HG03457 (cell line): ENCODE measurements around the gene TFDP1.

Source experiments
- ATAC-seq: cut with Tn5 transposase; IDR thresholded peaks from one replicate; pipeline ENCODE4 v1.9.1; 2021; ENCODE audit warnings: moderate number of reproducible peaks; ENCODE audit not compliant: unreplicated experiment

TFDP1 gene

DNA sequence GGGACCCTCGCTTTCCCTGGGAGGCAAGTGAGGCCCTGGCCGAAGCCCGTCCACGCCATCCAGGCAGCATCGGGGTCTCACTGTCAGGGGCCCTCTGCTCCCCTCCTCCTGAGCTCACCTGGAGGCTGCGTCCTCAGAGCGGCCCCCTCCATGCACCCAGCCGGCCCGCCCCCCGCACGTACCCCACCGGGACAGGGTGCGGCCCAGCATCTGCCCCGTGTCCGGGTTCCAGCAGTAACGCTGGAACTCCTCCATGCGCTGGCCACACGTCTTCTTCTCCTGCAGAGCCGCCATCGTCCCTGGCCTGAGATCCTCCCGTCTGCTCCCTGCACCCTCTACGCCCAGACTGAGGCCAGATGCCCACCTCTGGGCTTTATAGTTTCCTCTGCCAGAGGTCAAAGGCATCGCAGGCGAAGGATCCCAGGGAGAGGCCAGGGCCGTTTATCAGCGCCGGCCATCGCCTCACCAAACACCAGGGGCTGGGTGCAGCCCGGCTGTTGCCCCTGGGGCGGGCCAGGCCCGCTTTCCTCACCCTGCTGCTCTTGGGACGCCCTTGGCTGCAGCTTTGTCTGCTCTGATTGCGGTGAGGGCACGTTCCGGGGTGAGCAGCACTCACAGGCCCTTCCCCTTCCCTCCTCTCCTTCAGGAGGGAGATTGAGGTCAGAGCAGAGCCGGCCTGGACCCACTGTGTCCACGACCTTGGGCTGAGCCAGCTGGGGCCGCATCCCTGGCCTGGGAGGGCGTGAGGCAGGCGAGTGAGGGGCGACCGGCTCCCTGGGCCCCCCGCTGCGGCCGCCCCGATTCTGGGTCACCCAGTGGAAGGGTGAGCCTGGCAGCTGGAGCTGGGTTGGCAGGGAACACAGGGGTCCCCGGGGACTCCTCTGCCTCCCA, 73.5 kb downstream of the TFDP1 start, which contains the start of gene ATP4B:
TSS of gene ATP4B (minus strand) at position 348 of the 891 bp plus-strand sequence. CDS start at position 294, 54 bp downstream.
- no peak for ATAC-seq

DNA sequence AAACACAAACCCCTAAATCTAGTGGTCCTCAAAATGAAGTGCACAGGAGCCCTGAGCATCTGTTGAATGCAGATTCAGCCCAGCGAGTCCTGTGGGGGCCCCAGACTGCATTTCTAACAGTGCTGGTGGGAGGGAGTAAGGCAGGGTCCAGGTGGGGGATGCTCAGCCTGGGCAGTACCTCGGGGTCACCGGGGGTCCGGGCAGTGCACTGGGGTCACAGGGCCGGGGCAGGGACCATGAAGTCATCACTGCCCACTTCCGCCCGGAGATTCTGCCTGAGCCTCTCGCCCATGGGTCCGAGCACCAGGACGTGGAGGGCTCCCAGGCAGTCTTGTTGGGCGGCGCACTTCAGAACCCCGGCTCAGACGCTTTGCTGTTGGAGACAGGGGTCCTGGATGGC, 74.3 kb downstream of the TFDP1 start:
- no peak for ATAC-seq

DNA sequence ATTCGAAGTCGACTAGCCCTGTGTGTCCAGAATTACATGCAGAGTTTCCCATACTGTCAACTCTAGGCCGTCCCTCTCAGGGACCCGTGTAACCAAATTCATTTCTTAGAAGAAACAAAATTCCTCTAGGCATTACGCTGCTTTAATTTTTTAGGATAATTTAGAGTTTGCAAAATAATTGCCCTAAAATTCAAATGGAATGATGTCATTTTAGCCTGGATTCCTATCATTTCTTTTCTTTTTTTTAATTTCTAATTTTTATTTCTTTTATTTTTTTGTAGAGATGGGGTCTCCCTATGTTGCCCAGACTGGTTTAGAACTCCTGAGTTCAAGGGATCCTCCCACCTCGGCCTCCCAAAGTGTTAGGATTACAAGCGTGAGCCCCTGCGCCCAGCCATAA, 74.8 kb downstream of the TFDP1 start:
- ATAC-seq = no peak

DNA sequence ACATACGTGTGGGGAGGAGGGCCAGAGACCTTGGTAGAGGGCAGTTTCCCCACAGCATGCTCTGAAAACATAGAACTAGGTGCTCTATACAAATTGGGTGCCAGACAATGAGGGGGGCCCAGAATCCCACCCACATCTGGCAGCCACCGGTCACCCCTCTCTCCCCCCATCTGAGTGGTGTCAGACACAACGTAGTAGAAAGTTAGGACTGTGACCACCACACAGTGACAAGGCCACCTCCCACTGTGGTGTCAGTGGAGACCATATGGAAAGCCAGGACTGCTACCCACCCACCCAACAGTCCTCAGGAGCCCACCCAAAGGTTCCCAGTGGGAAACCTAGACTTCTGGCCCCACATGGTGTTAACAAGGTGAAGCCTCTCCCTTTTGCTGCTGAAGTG, 75.5 kb downstream of the TFDP1 start:
- ATAC-seq = no peak

DNA sequence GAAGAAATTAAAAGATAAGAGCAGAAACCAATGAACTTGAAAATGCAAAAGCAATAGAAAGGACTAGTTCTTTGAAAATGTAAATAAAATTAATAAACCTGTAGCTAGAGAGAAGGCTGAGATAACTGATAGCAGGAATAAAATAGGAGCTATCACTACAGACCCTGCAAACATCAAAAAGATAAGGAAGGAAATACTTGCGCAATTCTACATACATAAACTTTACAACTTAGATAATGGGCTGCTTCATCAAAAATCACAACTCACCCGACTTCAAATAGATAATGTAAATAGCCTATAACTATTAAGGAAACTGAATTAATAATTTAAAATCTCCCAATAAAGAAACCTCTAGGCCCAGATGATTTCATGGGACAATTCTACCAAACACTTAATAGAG, 77.0 kb downstream of the TFDP1 start:
- ATAC-seq = no peak

DNA sequence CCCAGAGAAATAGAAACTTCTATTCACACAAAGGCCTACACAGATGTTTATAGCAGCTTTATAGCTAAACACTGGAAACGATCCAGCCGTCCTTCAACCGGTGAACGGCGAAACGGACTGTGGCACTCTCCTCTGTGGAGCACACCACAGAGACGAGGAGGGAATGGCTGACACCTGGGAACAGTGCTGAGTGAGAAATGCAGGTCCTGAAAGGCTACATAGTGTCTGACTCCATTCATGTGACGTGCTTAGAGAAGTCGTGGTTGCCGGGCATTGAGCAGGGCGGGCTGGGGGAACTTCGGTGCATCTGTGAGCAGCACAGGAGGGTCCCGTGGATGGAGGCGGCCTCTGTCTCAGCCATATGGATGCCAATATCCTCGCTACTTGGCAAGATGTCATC, 79.4 kb downstream of the TFDP1 start:
- ATAC-seq = no peak

DNA sequence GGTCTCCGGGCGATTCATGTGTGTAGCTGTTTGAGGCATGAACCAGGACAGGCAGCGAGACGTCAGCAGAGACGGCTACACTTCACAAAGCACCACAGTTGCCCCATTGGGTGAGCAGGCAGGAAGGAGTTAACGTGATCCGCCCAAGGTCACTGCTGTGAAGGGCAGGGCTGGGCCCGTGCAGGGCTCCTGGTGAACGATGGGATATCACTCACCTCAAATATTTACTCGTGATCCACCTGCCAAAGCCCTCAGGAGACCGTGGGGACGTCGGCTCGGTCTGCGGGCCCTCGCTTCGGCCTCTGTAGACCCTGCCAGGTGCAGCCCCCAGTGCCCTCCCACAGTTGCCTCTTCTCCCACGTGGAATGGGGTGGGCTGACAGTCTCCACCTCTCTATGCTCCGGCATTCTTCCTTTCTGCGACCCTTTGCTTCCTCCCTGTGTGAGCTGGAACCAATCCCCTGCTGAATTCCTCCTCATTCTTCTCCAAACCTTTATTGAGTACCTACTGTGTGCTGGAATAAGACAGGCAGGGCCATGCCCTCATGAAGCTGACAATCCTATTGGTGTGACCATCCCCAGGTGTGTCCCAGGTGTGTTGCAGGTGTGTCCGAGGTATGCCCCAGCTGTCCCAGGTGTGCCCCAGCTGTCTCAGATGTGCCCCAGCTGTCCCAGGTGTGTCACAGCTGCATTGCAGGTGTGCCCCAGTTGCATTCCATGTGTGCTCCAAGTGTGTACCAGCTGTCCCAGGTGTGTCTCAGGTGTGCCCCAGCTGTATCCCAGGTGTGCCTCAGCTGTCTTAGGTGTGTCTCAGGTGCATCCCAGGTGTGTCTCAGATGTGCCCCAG, 80.4 kb downstream of the TFDP1 start:
- no peak for ATAC-seq

DNA sequence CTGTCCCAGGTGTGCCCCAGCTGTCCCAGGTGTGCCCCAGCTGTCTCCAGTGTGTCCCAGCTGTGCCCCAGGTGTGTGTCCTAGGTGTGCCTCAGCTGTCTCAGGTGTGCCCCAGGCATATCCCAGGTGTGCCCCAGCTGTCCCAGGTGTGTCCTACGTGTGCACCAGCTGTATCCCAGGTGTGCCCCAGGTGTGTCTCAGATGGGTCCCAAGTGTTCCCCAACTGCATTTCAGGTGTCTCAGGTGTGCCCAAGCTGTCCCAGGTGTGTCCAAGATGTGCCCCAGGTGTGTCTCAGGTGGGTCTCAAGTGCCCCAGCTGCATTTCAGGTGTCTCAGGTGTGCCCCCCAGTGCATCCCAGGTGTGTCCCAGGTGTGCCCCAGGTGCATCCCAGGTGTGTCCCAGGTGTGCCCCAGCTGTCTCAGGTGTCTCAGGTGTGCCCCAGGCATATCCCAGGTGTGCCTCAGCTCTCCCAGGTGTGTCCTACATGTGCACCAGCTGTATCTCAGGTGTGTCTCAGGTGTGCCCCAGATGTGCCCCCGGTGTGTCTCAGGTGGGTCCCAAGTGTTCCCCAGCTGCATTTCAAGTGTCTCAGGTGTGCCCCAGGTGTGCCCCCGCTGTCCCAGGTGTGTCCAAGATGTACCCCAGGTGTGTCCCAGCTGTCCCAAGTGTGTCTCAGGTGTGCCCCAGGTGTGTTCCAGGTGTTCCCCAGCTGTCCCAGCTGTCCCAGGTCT, 81.2 kb downstream of the TFDP1 start:
- no peak for ATAC-seq

DNA sequence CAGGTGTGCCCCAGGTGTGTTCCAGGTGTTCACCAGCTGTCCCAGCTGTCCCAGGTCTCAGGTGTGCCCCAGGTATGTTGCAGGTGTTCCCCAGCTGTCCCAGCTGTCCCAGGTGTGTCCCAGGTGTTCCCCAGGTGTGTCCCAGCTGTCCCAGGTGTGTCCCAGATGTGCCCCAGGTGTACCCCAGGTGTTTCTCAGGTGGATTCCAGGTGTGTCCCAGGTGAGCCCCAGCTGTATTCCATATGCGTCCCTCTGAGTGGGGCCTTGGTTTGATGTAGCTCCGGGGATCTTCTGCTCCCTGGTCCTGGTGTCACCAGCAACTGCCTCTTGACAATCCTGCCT, 81.7 kb downstream of the TFDP1 start:
- no peak for ATAC-seq

DNA sequence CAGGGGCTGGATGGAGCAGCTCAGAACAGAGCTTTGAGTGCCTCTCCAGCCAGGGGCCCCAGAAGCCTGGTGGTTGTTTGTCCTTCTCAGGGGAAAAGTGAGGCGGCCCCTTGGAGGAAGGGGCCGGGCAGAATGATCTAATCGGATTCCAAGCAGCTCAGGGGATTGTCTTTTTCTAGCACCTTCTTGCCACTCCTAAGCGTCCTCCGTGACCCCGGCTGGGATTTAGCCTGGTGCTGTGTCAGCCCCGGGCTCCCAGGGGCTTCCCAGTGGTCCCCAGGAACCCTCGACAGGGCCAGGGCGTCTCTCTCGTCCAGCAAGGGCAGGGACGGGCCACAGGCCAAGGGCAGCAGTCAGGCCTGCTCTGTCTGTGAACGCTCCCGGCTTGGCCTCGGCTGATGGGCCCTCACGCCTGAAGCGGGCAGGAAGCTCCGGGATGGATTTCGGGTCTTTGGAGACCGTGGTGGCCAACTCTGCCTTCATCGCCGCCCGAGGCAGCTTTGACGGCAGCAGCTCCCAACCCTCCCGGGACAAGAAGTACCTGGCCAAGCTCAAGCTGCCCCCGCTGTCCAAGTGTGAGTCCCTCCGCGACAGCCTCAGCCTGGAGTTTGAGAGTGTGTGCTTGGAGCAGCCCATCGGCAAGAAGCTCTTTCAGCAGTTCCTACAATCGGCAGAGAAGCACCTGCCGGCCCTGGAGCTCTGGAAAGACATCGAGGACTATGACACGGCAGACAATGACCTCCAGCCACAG, 82.6 kb downstream of the TFDP1 start, which contains the start of gene GRK1:
TSS of gene GRK1 (plus strand) at position 269 of the 751 bp plus-strand sequence. CDS start at position 437, 168 bp downstream.
- no peak for ATAC-seq

DNA sequence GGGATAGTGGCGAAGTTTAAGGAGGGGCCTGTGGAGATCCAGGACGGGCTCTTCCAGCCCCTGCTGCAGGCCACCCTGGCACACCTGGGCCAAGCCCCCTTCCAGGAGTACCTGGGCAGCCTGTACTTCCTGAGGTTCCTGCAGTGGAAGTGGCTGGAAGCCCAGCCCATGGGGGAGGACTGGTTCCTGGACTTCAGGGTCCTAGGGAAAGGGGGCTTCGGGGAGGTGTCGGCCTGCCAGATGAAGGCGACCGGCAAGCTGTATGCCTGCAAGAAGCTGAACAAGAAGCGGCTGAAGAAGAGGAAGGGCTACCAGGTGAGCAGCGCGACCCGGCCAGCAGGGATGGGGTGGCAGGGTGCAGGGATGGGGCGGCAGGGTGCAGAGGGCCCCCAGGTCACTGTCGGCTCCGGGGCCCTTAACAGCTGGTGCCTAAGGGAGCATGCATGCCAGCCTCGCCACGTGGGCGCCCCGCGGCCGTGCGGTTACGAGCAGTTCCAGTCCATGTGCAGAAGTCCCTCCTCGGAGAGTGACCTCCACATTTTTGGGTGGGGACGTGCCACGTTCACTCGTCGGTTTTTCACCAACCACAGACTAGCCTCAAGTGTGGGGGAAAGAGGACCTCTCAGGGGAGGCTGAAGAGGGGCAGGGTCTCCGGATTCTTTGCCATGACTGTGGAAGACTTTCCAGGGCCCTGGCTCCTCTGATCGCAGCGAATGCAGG, 83.4 kb downstream of the TFDP1 start:
- ATAC-seq = no peak

DNA sequence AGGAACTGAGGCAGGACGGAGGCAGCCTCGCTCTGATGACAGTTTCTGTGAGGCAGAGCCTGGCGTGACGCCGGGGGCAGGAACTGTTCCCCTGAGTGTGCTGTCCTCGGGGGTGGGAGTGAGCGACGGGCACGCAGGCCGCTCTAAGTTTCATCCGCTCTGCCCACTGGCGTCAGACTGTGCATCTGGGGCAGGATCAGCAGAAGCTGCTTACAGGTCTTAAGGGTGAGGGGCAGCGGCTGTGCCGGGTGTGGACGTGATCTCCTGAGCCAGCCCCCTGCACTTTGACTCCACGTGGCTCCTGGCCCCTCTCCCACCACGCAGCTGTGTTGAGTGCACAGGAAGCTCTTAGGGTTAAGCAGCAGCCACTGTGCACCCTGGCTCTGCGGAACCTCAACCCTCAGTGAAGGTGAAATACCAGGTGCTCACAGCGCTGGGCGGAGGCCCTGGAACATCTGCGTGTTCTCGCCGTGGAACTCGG, 84.0 kb downstream of the TFDP1 start:
- ATAC-seq = no peak

DNA sequence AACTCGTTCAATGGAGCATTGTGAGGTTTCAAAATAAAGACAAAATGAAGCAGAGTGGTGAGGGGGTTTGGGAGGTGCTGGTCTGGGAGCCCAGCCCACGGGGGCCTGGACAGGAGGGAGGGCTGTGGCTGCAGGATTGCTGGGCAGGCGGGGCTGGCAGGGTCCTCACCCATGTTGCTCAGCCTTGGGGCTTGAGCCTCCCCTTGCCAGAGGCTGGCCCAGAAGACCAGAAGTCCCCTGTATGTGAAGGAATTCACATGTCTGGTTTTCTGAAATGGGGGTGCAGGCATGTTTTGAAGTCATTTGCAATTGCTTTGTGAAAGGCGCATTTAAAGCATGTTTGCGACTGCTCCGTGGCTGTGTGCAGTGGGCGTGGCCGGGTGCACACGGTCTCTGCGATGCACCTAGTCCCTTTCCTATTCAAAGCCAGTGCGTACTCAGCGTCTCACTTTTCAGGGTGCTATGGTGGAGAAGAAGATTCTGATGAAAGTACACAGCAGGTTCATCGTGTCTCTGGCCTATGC, 84.7 kb downstream of the TFDP1 start:
- no peak for ATAC-seq

DNA sequence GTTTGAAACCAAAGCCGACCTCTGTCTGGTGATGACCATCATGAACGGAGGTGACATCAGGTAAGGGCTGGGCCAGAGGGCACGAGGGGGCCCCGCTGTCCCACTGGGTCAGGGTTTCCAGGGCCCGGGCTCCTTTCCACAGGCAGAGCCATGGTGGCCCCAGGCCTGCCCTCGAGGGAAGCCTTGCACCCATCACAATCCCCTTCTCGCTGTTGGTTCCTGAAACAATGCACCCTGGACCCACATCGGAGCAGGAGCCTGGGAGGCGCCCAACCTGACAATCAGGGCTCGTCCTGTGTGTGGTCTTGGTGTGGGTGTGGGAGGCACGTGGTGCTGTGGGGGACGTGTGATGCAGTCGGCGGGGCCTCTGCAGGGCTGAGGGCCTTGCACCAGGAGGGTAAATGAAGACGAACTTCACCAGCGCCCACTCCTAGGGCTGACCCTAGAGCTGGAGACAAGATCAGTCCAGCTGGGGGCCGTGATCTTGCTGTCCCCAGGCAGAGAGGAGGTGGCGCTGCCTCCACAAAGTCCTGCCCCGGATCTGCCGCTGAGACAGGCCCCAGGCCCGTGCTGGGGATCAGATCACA, 85.3 kb downstream of the TFDP1 start:
- ATAC-seq = no peak

DNA sequence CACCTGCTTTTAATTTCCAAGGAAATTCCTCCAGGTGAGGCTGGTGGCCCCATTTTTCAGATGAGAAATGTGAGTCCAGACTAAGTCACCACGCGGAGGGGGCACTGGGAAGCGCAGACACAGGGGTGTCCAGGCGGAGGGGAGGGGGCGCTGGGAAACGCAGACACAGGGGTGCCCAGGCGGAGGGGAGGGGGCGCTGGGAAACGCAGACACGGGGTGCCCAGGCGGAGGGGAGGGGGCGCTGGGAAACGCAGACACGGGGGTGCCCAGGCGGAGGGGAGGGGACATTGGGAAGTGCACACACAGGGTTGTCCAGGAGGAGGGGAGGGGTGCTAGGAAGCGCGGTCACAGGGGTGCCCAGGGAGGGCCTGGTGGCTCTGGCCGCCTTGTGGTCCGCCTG, 86.0 kb downstream of the TFDP1 start:
- no peak for ATAC-seq

DNA sequence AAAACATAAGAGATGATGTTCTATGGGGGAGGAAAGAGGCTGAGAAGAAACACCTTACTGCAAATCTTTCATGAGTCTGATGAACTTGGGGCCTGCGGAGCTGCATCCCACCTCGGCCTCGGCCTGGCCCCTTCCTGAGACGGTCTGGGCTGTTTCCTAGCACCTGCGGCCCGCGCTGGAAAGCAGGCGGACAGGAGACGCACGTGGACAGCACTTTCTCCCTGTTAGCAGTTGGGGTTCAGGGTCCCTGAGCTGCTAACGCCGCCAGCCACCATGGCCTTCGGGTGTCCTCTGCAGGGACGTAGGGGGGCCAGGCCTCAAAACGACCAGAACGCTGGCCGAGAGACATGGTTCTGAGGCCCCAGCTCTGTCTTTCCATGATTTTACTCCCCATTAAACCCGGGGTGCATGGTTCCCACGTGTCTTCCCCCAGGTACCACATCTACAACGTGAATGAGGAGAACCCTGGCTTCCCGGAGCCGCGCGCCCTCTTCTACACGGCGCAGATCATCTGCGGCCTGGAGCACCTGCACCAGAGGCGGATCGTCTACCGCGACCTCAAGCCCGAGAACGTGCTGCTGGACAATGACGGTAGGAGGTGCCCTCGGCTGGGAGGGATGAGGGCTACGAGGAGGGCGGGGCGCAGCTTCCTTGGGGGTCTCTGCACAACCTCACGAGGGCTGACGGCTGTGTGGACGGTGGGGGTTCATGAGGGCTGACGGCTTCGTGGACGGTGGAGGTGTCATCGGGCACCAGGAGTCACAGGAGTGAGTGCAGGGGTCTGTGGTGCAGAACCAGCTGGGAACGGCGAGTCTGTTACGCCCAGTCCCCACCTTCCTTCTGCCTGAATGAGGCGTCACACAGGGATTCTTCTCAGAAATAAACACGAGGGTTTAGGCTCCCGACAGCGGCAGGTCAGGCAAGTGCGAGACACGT, 86.8 kb downstream of the TFDP1 start:
- no peak for ATAC-seq

DNA sequence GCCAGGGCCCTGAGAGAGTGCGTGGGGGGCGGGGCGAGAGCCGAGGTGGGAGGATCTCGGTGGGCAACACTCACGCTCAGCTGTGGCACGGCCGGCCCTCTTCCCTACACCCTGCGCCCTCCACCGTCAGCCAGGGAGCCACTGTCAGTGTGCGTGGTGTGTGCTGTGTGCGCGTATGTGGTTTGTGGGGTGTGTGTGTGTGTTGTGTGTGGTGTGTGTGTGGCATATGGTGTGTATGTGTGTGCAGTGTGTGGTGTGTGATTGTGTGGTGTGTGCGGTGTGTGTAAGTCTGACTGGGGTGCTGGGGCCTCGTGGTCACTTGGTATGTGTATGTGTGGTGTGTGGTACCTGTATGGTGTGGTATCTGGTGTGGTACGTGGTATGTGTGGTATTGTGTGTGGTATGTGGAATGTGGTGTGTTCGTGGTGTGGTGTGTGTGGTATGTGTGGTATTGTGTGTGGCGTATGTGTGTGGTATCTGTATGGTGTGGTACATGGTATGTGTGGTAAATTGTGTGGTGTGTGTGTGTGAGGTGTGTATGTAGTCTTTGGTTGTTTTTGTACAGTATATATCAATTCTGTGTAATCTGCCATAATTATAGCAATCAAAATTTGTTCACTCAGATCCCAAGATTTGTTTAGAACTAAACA, 87.6 kb downstream of the TFDP1 start:
- no peak for ATAC-seq
